Stimulated activated CD8-positive, alpha-beta memory T cell treated with anti-CD3 and anti-CD28 coated beads, Interleukin-4, amount 100 ng/mL, for 24 hours (primary cell): Measurements from ENCODE around the gene LIMK1.
A peak's percentile ranks its signal among the peaks of the same experiment; 100 is the strongest.
"Not testable (repeated sequence)": the region's sequence is repeated elsewhere in the genome, so short reads cannot be mapped to it uniquely, and the experiment has no call there.

ENCODE experiments used
- DNase-seq: peaks from one replicate; pipeline ENCODE4 v3.0.0-alpha.2; 2020; ENCODE audit warnings: low read depth

Gene LIMK1

DNA sequence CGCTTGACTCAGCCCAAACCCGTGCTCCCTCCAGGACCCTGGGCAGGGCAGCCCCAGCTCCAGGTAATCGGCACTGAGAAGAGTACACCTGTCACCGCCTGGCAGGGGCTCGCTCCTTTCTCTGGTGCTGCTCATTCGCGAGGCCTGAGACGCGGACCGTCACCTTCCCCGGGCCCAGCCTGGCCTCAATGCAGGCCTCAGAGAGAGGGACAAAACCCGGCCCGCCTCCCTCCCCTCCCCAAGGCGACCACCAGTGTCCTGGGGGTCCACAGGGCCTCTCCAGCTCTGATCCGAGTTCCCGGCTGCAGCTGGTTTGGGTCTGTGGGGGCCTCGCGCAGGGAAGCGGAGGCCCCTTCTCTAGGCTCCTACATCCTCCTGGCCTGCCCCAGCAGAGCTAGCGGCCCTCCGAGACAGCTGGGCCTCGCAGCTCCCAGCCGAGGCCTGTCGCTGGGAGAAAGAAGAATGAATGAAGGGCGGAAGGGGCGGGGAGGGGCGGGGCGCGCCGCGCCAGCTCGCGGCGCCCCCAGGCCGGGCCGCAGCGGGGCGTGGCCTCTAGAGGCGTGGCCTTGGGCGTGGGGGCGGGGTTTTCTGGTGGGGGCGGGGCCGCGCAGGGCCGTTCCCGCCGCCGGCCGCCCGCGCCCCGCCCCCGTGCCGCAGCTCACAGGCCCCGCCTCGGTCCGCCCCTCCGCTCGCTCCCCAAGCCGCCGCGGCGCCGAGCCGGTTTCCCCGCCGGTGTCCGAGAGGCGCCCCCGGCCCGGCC, at the start of gene LIMK1:
LIMK1 (plus strand) TSS at position 688 of the 760 bp plus-strand sequence. CDS start 187 bp downstream, outside the sequence.
- DNase-seq = peak; percentile 70

- no peak for DNase-seq
These were observed 46.0 kb upstream of the LIMK1 start for GRCh38 chr7:74037609-74038008.

DNA sequence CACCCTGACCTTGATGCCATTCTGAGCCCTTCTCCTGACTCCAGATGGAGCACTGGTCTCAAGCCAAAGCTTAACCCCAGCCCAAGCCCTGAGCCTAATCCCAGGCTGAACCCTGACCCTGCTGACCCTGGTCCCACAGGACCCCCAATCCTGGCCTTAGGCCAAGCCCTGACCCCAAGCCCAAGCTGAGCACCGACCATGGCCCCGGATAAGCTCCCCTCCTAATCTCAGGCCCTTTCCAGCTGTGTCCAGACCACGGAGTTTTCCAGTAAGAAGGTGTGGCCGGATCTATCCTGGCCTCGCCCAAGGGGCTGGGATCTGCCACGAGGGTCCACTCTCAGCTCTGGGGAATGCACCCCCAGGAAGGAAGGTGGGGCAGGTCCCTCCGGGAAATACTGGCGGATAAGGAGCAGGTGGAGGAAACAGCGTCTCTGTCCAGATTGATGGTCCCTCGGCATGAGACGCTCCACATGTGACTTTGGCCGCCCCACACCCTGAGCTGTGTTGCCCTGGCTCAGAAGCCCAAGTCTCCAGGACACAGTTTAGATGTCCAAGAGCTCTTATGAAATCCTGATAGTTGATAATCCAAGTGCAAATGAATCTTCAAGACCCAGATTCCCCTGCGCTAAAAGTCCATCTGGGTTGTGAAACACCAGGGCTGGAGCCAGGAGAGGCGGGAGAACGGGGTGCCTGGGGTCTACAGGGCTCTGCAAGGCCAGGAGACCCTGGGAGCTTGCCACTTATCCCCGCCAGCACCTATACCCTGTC, 45.2 kb upstream of the LIMK1 start:
- DNase-seq = no peak

GRCh38 chr7:74039337-74039736, 44.3 kb upstream of the LIMK1 start:
- no peak for DNase-seq

- DNase-seq = no peak
These were observed 43.4 kb upstream of the LIMK1 start for GRCh38 chr7:74040101-74040790.

GRCh38 chr7:74040791-74041520, 42.6 kb upstream of the LIMK1 start:
- DNase-seq = no peak

DNA sequence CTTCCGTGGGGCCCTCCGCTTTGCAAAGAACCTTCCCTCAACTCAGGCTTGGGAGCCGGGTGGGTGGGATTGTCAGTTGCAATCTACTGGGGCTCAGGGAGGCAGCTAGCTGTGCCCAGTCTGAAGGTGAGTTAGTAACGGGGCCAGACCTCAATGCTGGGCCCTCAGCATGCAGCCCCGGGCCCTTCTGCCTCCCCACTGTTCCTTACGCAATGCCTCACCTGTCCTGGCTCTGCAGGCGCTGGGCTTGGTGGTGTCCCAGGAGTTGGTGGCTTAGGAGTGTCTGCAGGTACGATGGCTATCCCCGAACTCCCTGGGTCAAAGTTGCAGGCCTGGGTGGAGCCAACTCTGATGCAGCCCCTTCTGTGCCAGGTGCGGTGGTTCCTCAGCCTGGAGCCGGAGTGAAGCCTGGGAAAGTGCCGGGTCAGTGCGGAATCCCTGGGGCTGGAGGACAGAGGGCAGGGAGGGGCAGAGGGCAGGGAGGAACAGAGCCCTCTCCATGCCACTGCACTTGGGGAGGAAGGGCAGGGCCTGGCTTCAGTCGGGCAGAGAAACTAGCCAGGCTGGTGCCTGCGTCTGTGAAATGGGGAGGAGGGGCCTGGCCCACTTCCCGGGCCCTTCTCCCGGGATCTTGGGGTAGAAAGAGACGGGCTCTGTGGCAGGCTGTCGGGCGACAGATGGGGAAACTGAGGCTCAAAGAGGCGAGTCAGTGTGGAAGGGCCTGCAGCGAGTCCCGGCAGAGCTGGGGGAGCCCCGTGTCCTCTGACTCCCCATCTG, 40.7 kb upstream of the LIMK1 start:
- DNase-seq = no peak

- DNase-seq = no peak
These were observed 40.1 kb upstream of the LIMK1 start for GRCh38 chr7:74043523-74043951.

- no peak for DNase-seq
These were observed 38.9 kb upstream of the LIMK1 start for GRCh38 chr7:74044366-74045350.

DNA sequence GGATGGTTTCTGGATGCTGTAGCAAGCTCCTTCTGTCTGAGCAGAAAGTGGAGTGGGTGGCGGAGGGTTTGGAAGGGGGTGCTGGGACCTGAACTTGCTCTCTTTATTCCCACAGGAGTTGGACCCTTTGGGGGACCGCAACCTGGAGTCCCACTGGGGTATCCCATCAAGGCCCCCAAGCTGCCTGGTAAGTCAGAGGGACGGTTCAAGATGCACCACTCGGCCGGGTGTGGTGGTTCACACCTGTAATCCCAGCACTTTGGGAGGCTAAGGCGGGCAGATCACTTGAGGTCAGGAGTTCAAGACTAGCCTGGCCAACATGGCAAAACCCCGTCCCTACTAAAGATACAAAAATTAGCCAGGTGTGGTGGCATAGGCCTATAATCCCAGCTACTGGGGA, 37.0 kb upstream of the LIMK1 start:
- not testable (repeated sequence) for DNase-seq

- DNase-seq = no peak
These were observed 35.7 kb upstream of the LIMK1 start for GRCh38 chr7:74047804-74048380.

- DNase-seq = no peak
These were observed 34.5 kb upstream of the LIMK1 start for GRCh38 chr7:74048999-74049599.

- DNase-seq = no peak
These were observed 33.4 kb upstream of the LIMK1 start for GRCh38 chr7:74049997-74050798.

DNA sequence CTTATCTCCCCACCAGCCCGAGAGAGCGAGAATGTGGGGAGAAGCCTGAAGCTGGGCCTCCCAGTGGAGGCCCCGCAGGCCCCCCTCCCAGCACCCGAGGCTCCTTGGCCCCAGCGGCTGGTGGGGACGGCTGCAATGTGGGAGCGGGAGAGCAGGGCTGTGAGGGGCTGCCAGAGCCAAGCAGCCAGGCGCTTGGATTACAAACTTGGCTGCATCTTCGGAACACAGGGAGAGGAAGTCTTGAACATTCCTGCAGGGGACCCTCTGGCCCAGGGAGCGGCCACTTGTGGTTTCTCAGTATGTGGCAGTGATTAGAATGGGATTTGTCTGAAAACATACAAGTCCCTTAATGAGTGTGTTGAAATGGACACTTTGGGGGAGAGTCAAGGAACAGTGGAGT, 32.4 kb upstream of the LIMK1 start:
- no peak for DNase-seq

DNA sequence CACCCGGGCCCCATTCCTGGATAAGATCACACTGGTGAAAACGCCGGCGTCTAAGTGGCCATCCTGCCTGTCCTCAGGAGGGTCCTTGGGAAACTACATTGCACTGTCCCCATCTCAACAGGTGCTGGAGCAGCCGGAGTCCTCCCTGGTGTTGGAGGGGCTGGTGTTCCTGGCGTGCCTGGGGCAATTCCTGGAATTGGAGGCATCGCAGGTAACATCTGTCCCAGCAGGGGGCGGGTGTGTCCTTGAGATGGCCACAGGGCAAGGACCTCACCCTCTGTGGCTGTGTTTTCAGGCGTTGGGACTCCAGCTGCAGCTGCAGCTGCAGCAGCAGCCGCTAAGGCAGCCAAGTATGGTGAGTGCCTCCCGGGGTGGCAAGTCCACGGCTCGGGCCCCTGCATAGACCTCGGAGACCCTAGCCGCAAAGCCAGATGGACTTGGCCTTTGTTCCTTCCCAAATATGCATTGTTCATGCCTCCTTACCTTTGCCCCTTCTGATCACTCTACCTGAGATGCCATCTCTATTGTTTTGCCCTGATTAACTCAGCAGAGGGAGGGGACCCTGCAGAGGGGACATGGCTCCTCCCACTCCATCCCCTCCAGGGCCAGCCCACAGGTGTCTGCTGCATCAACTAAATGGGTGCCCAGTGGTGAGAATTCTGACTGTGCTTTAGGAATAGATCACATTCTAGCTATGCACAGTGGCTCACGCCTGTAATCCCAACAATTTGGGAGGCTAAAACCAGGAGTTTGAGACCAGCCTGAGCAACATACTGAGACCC, 31.8 kb upstream of the LIMK1 start:
- DNase-seq = no peak

DNA sequence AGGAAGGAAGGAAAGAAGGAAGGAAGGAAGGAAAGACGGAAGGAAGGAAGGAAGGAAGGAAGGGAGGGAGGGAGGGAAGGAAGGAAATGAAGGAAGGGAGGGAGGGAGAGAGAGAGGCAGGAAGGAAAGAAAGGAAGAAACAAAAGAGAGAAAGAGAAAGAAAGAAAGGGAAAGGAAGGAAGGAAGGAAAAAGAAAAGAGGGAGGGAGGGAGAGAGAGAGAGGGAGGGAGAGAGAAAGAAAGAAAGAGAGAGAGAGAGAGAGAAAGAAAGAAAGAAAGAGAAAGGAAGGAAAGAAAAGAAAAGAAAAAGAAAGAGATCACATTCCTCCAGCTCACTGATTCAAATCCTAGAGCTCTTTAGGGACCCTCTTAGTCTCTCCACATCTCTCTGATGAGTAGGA, 31.0 kb upstream of the LIMK1 start:
- DNase-seq = no peak

DNA sequence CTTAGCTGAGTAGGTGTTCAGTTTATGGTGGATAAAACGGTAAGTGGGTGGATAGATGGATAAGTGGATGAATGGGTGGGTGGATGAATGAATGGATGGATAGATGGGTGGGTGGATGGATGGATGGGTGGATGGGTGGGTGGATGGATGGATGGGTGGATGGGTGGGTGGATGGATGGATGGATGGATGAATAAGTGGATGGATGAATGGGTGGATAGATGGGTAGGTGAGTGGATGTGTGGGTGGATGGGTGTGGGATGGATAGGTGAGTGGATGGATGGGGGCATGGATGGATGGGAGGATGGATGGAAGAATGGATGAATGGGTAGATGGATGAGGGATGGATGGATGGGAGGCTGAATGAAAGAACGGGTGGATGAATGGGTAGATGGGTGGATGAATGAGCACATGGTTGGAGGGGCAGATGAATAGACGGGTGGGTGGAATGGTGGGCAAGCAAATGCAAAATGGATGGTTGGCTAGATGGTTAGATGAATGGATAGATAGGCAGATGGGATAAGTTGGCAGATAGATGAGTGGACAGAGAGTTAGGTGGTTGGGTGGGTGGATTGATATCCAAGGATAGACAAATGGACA, 29.9 kb upstream of the LIMK1 start:
- DNase-seq = no peak
